ENCODE data around the gene EN1. TPM values are rescaled to one million over a fixed set of nuclear protein-coding genes. Genes with fewer than 3 reads are reported as not detected.

EN1 gene
- total RNA-seq, 1 experiment from 2014 or later, result not detected

DNA sequence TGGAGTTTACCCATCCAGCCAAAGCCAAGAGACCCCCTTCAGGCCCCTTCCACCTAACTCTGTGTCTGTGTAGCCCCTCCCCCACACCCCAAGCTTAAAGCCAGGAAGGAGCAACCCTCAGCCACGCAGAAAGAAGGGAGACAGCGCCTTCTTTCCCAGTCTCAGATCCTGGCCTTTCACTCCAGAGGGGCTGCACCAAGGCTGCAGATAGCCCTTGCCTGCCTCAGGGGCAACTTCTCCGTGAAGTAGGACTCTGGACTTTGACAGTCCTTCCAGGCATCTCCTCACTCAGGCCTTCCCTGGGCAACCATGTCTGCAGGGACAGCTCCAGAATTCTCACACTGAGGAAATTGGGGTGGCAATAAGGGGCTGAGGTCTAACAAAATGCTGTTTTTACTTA is 26.9 kb upstream of the EN1 start:
- H3K27ac ChIP-seq (ENCODE audit: low read depth, low read length), result no peak overlapping the region
- no peak overlapping the region for H3K4me3 ChIP-seq (replicated peaks in 1 of 2; ENCODE audit: low read depth in 1 of 2, low read length in 2 of 2)
- RAD21 ChIA-PET (ENCODE audit: low non-redundant PET in 1 of 2, low total read pairs in 2 of 2, uncharacterized antibody in 2 of 2, unreplicated experiment in 2 of 2), result no interaction called here
- DNase-seq (ENCODE audit: low read depth, low spot score) (no peak), ATAC-seq (no peak)
- no peaks in the 10 kb centered on the region for H3K9me3 ChIP-seq (ENCODE audit: control insufficient read depth in 1 of 2, insufficient read depth in 1 of 2, low read depth in 1 of 2, low read length in 2 of 2)
- no peaks in the 10 kb centered on the region for H4K20me1 ChIP-seq (ENCODE audit: insufficient read depth)
- CTCF ChIA-PET, result no interaction called here
- no peaks in the 10 kb centered on the region for H3K36me3 ChIP-seq (ENCODE audit: control insufficient read depth in 1 of 2, insufficient read depth in 2 of 2, low read length in 2 of 2)
- BruUV-seq (replicated peaks), result no TSS peak
- no peaks in the 10 kb centered on the region for H3K4me1 ChIP-seq (ENCODE audit: control insufficient read depth in 1 of 2, insufficient read depth in 2 of 2, low read length in 2 of 2)
- no peak overlapping the region for H3K9ac ChIP-seq (ENCODE audit: low read length)
- intact Hi-C loops (cut with micrococcal nuclease), result no loop called here
- H3K4me2 ChIP-seq (ENCODE audit: low read length), result no peak overlapping the region
- no peak overlapping the region for H2AFZ ChIP-seq (ENCODE audit: low read depth, low read length, poor library complexity, severe bottlenecking)
- no peaks in the 10 kb centered on the region for H3K79me2 ChIP-seq (ENCODE audit: insufficient read depth, low read length)
- peaks cover 35% of the 10 kb centered on the region for H3K27me3 ChIP-seq (ENCODE audit: insufficient read depth, low read length)
- TF ChIP-seq SIN3A (IDR thresholded peaks at IDR 0.05; ENCODE audit: low read depth) (no peak), POLR2AphosphoS5 (IDR thresholded peaks at IDR 0.05; ENCODE audit: low read depth, low read length) (no peak), EZH2phosphoT487 (IDR thresholded peaks at IDR 0.05; ENCODE audit: borderline replicate concordance) (no peak), POLR2A (IDR thresholded peaks at IDR 0.05; ENCODE audit: borderline replicate concordance, extremely low read depth, insufficient read depth, insufficient read length) (no peak), ELF1 (IDR thresholded peaks at IDR 0.05; ENCODE audit: borderline replicate concordance, low read depth) (no peak), YY1 (IDR thresholded peaks at IDR 0.05; ENCODE audit: extremely low read depth, insufficient replicate concordance, low read depth, low read length) (no peak), ZNF274 (IDR thresholded peaks at IDR 0.05; ENCODE audit: low read depth, low read length) (no peak), JUND (IDR thresholded peaks at IDR 0.05) (no peak), CBX3 (IDR thresholded peaks at IDR 0.05; ENCODE audit: low read depth) (no peak), EZH2 (IDR thresholded peaks at IDR 0.05) (no peak), ATF3 (IDR thresholded peaks at IDR 0.05) (no peak), CEBPB (IDR thresholded peaks at IDR 0.05; ENCODE audit: low read depth) (no peak), SP1 (IDR thresholded peaks at IDR 0.05; ENCODE audit: low read depth) (no peak), RAD21 (IDR thresholded peaks at IDR 0.05; ENCODE audit: low read depth) (no peak), FOSL1 (IDR thresholded peaks at IDR 0.05; ENCODE audit: low read depth) (no peak), EGR1 (IDR thresholded peaks at IDR 0.05; ENCODE audit: low read depth) (no peak)
- TF ChIP-seq, protein P1, sequence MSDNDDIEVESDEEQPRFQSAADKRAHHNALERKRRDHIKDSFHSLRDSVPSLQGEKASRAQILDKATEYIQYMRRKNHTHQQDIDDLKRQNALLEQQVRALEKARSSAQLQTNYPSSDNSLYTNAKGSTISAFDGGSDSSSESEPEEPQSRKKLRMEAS (IDR thresholded peaks at IDR 0.05), result no peak
- POLR2A ChIA-PET, result no interaction called here
- H3K9me2 ChIP-seq (ENCODE audit: insufficient read depth), result no peaks in the 10 kb centered on the region
